ENCODE data around the gene A3GALT2. TPM values are rescaled to one million over a fixed set of nuclear protein-coding genes. Genes with fewer than 3 reads are reported as not detected.

The A3GALT2 gene
- polyA plus RNA-seq, 3 donors: not detected

DNA sequence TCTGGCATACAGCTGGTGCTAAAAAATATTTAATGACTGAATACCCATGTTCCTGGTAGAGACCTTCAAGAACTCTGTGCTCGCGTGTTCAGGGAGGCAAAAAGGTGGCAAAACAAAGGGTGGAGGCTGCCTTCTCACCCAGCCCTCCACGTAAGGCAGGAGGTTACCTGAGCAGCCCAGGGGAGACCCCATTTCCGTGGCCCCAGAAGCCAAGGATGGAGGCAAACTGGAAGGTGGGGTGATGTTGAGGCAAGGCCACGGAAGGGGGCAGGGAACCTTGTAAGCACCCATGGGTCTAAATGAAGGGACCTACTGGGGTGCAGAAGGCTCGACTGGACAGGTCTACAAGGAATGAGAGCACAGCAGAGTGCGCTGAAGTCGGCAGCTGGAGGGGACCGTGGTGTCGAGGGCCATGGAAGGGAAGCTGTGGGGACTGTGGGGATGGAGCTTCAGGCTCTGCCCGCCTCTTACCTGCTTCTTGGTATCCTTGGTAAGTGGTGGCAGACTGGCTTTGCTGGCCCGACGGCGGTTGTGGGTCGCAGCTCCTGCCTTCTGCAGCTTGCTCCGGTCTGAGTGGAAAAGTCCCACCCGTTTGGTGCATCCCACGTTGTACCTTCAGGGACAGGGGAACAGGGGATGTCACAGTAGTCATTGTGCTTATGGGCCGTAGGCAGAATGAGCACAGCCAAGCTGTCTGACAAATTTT is 8.9 kb upstream of the A3GALT2 start:
- WGBS (ENCODE audit: insufficient coverage): 96% methylated on average over 18 of the region's 19 CpGs
- peak overlapping the region in 3 of 7 donors; percentile 63 to 85 (median 81) for H3K27ac Mint-ChIP-seq
- H3K4me1 ChIP-seq (ENCODE audit: control insufficient read depth in 1 of 2, insufficient read depth in 2 of 2, low read length in 2 of 2): peaks cover 67 to 79% of the 10 kb centered on the region in 2 donors

GRCh38 chr1:33328817-33329216 is 7.9 kb upstream of the A3GALT2 start:
- no peak for DNase-seq
- Histone ChIP-seq H4K20me1 (ENCODE audit: insufficient read depth, low read length) (peaks cover 82% of the 10 kb centered on the region), H3K36me3 (replicated peaks in 1 of 2; ENCODE audit: control insufficient read depth in 1 of 2, insufficient read depth in 2 of 2, low read length in 2 of 2) (peaks cover 76 to 88% of the 10 kb centered on the region in 2 donors), H2AFZ (ENCODE audit: insufficient read depth, low read depth, low read length, poor library complexity, severe bottlenecking) (no peak overlapping the region), H3K4me1 (ENCODE audit: control insufficient read depth in 1 of 2, insufficient read depth in 2 of 2, low read length in 2 of 2) (peaks cover 58 to 69% of the 10 kb centered on the region in 2 donors), H3K9me3 (replicated peaks in 1 of 2; ENCODE audit: control insufficient read depth in 1 of 2, insufficient read depth in 1 of 2, low read length in 2 of 2) (no peaks in the 10 kb centered on the region), H3K27me3 (ENCODE audit: control insufficient read depth in 2 of 2, insufficient read depth in 2 of 2, low read length in 2 of 2) (no peaks in the 10 kb centered on the region), H3K9ac (ENCODE audit: insufficient read depth, low read length, poor library complexity, severe bottlenecking) (no peak overlapping the region), H3K27ac (ENCODE audit: low read depth in 1 of 2, low read length in 2 of 2) (peak overlapping the region in 1 of 2 donors; percentile 81), H3K4me3 (replicated peaks in 1 of 3; ENCODE audit: low read depth in 2 of 3, low read length in 3 of 3) (no peak overlapping the region), H3K79me2 (ENCODE audit: insufficient read depth, low read length) (peaks cover 46% of the 10 kb centered on the region), H3K4me2 (replicated peaks; ENCODE audit: extremely low read depth, low read length, poor library complexity, severe bottlenecking) (no peak overlapping the region)
- no peak for TF ChIP-seq CTCF (IDR thresholded peaks at IDR 0.05)
- H3K9me3 Mint-ChIP-seq: no peaks in the 10 kb centered on the region
- H3K36me3 Mint-ChIP-seq: peaks cover 81 to 91% of the 10 kb centered on the region in 2 donors
- WGBS (ENCODE audit: insufficient coverage): 96% methylated on average over 11 of the region's 12 CpGs
- peaks cover 66% of the 10 kb centered on the region for H3K4me1 Mint-ChIP-seq
- intact Hi-C loops (cut with micrococcal nuclease): loop anchor here in 1 of 2 donors (5.0 kb wide), 1 partner anchor 33 kb away; no protein-coding TSS in a partner anchor
- peak overlapping the region in 6 of 7 donors; percentile 49 to 80 (median 74) for H3K27ac Mint-ChIP-seq
- peaks cover 0 to 1% (median 0%) of the 10 kb centered on the region in 3 donors for H3K27me3 Mint-ChIP-seq (ENCODE audit: low read depth in 3 of 3)
- H3K4me3 Mint-ChIP-seq: no peak overlapping the region

More for the DNA sequence above, 8.9 kb upstream of the A3GALT2 start:
- intact Hi-C loops (cut with micrococcal nuclease): loop anchor here in 1 of 2 donors (5.0 kb wide), 1 partner anchor 33 kb away; no protein-coding TSS in a partner anchor
- H2AFZ ChIP-seq (ENCODE audit: insufficient read depth, low read depth, low read length, poor library complexity, severe bottlenecking): no peak overlapping the region
- peaks cover 0 to 1% (median 0%) of the 10 kb centered on the region in 3 donors for H3K27me3 Mint-ChIP-seq (ENCODE audit: low read depth in 3 of 3)
- peak overlapping the region in 1 of 2 donors; percentile 81 for H3K27ac ChIP-seq (ENCODE audit: low read depth in 1 of 2, low read length in 2 of 2)
- peaks cover 82% of the 10 kb centered on the region for H4K20me1 ChIP-seq (ENCODE audit: insufficient read depth, low read length)
- DNase-seq: no peak
- peaks cover 66 to 79% of the 10 kb centered on the region in 2 donors for H3K36me3 ChIP-seq (replicated peaks in 1 of 2; ENCODE audit: control insufficient read depth in 1 of 2, insufficient read depth in 2 of 2, low read length in 2 of 2)
- no peaks in the 10 kb centered on the region for H3K27me3 ChIP-seq (ENCODE audit: control insufficient read depth in 2 of 2, insufficient read depth in 2 of 2, low read length in 2 of 2)
- no peaks in the 10 kb centered on the region for H3K9me3 Mint-ChIP-seq
- peaks cover 78 to 88% of the 10 kb centered on the region in 2 donors for H3K36me3 Mint-ChIP-seq
- no peak overlapping the region for H3K4me3 ChIP-seq (replicated peaks in 1 of 3; ENCODE audit: low read depth in 2 of 3, low read length in 3 of 3)
- no peak overlapping the region for H3K9ac ChIP-seq (ENCODE audit: insufficient read depth, low read length, poor library complexity, severe bottlenecking)
- no peak for TF ChIP-seq CTCF (IDR thresholded peaks at IDR 0.05)
- H3K79me2 ChIP-seq (ENCODE audit: insufficient read depth, low read length): peaks cover 55% of the 10 kb centered on the region
- peaks cover 76% of the 10 kb centered on the region for H3K4me1 Mint-ChIP-seq
- no peak overlapping the region for H3K4me2 ChIP-seq (replicated peaks; ENCODE audit: extremely low read depth, low read length, poor library complexity, severe bottlenecking)
- H3K9me3 ChIP-seq (replicated peaks in 1 of 2; ENCODE audit: control insufficient read depth in 1 of 2, insufficient read depth in 1 of 2, low read length in 2 of 2): no peaks in the 10 kb centered on the region
- H3K4me3 Mint-ChIP-seq: no peak overlapping the region

All from CD14-positive monocyte (primary cell).